ENCODE data around the gene PTPRG.

DNA sequence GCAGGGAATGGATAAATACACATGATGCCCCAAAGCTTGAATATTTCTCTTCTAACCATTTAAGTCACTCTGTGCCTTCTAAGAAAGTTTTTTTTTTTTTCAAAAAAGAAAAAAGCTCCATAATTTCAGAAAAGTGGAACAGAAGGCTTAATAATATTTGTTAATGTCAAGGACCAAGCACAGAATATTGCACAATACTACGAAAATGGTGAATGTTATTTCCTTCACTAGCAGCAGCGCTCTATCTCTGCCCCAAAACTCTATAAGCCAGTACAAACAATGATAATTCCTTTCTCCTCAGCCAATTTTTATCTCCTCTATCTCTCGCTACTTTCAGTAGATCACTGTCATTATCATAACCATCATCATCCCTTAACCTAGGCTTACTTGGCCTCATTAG lies 739.2 kb downstream of the PTPRG start:
- TF ChIP-seq, protein P1, sequence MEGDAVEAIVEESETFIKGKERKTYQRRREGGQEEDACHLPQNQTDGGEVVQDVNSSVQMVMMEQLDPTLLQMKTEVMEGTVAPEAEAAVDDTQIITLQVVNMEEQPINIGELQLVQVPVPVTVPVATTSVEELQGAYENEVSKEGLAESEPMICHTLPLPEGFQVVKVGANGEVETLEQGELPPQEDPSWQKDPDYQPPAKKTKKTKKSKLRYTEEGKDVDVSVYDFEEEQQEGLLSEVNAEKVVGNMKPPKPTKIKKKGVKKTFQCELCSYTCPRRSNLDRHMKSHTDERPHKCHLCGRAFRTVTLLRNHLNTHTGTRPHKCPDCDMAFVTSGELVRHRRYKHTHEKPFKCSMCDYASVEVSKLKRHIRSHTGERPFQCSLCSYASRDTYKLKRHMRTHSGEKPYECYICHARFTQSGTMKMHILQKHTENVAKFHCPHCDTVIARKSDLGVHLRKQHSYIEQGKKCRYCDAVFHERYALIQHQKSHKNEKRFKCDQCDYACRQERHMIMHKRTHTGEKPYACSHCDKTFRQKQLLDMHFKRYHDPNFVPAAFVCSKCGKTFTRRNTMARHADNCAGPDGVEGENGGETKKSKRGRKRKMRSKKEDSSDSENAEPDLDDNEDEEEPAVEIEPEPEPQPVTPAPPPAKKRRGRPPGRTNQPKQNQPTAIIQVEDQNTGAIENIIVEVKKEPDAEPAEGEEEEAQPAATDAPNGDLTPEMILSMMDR (optimal IDR thresholded peaks at IDR 0.05 in 1 of 3, IDR thresholded peaks at IDR 0.05 in 1 of 3, conservative IDR thresholded peaks at IDR 0.05 in 1 of 3; ENCODE audit: extremely low read depth in 1 of 3, insufficient read depth in 2 of 3, low read length in 3 of 3): no peak
- TF ChIP-seq EZH2 (IDR thresholded peaks at IDR 0.05; ENCODE audit: low read length): no peak

Data from keratinocyte (primary cell).